Keratinocyte (primary cell): Measurements from ENCODE around the gene UPF3A. TPM values are rescaled to one million over a fixed set of nuclear protein-coding genes. Genes with fewer than 3 reads are reported as not detected.
A peak's percentile ranks its signal among the peaks of the same experiment; 100 is the strongest.

ENCODE experiments used
- DNase-seq: peaks from one replicate; pipeline ENCODE4 v3.0.0-alpha.2; 2011; ENCODE audit warnings: low read depth, missing footprints, low spot score
- FAIRE-seq: peaks from 2 replicates; lab custom pipeline; 2011; peaks lifted over from hg19 to GRCh38; lab: Jason Lieb, UNC
- H2AFZ ChIP-seq: 2 replicates; pipeline ENCODE4 v1.6.0; 2012; ENCODE audit warnings: low read length, control low read depth, inconsistent platforms; ENCODE audit not compliant: control insufficient read depth
- H3K27ac ChIP-seq: 2 replicates; pipeline ENCODE4 v1.5.1; 2011; ENCODE audit warnings: low read length; ENCODE audit not compliant: control insufficient read depth, insufficient read depth
- H3K27me3 ChIP-seq: 3 replicates; pipeline ENCODE4 v1.6.0; 2011; ENCODE audit warnings: low read length; ENCODE audit not compliant: control insufficient read depth, insufficient read depth; ENCODE audit errors: extremely low read depth
- H3K36me3 ChIP-seq, 2 experiments: 2 replicates in 1 of 2; 3 replicates in 1 of 2; pipeline ENCODE4 v1.5.1; 2011; ENCODE audit warnings: low read length in 2 of 2, mild to moderate bottlenecking in 1 of 2; ENCODE audit not compliant: control insufficient read depth in 2 of 2, insufficient read depth in 2 of 2; ENCODE audit errors: extremely low read depth in 1 of 2
- H3K4me1 ChIP-seq: 3 replicates; pipeline ENCODE4 v1.5.1; 2011; ENCODE audit warnings: low read length; ENCODE audit not compliant: control insufficient read depth, insufficient read depth; ENCODE audit errors: extremely low read depth
- H3K4me2 ChIP-seq: 3 replicates; pipeline ENCODE4 v1.6.0; 2011; ENCODE audit warnings: low read depth, low read length; ENCODE audit not compliant: control insufficient read depth, insufficient read depth; ENCODE audit errors: extremely low read depth
- H3K4me3 ChIP-seq, 3 experiments: fragments of 200-600 bp in 1 of 3; sonication (generic) in 1 of 3; 2 replicates in 2 of 3; 3 replicates in 1 of 3; pipeline ENCODE4 v1.5.1; 2011 to 2016; ENCODE audit warnings: low read length in 3 of 3, mild to moderate bottlenecking in 3 of 3, control low read depth in 2 of 3, inconsistent platforms in 1 of 3, low read depth in 1 of 3, mixed read lengths in 1 of 3, mixed run types in 1 of 3, moderate library complexity in 1 of 3; ENCODE audit not compliant: control insufficient read depth in 2 of 3, insufficient read depth in 2 of 3; ENCODE audit errors: extremely low read depth in 1 of 3
- H3K79me2 ChIP-seq: 2 replicates; pipeline ENCODE4 v1.6.0; 2012; ENCODE audit warnings: low read length; ENCODE audit not compliant: control insufficient read depth, insufficient read depth
- H3K9ac ChIP-seq: 3 replicates; pipeline ENCODE4 v1.6.0; 2011; ENCODE audit warnings: low read length; ENCODE audit not compliant: control insufficient read depth, insufficient read depth; ENCODE audit errors: extremely low read depth
- H3K9me1 ChIP-seq: 3 replicates; pipeline ENCODE4 v1.6.0; 2011; ENCODE audit warnings: low read length; ENCODE audit not compliant: control insufficient read depth, insufficient read depth; ENCODE audit errors: extremely low read depth
- H3K9me3 ChIP-seq: 2 replicates; pipeline ENCODE4 v1.5.1; 2012; ENCODE audit warnings: low read depth, low read length; ENCODE audit not compliant: control insufficient read depth
- H4K20me1 ChIP-seq: 3 replicates; pipeline ENCODE4 v1.6.0; 2011; ENCODE audit warnings: low read length; ENCODE audit not compliant: control insufficient read depth, insufficient read depth; ENCODE audit errors: extremely low read depth
- EZH2 ChIP-seq: IDR thresholded peaks from one replicate; pipeline ENCODE4 v1.6.1; 2012; ENCODE audit warnings: inconsistent platforms, mild to moderate bottlenecking, low read length, moderate library complexity
- dilution Hi-C: fragments of 300-500 bp; cut with MboI; formaldehyde crosslinking; loops from one replicate; pipeline ENCODE4 v1.7.0; 2020; ENCODE audit warnings: low sequenced_read_pairs; ENCODE audit not compliant: extremely low pct_ligation_motif_present
- polyA plus RNA-seq, 5 experiments: library from polyadenylated mRNA; depleted of rRNA in 3 of 5; stranded (reverse) in 3 of 5; stranded (forward) in 1 of 5; unstranded in 1 of 5; fragments of >200 nt; gene quantifications; 1 replicate in 1 of 5; 2 replicates in 3 of 5; 3 replicates in 1 of 5; pipeline versions ENCODE4 v1.2.1 to v1.2.3, GENCODE V29; 2011 to 2012; ENCODE audit warnings: missing spikeins in 2 of 5, low read depth in 1 of 5, low replicate concordance in 1 of 5
- TF ChIP-seq, protein P1 (sequence below), 3 experiments: IDR thresholded peaks in 1 of 3; conservative IDR thresholded peaks in 1 of 3; optimal IDR thresholded peaks in 1 of 3; 2 replicates in 2 of 3; 3 replicates in 1 of 3; pipeline versions ENCODE3 to v1.5.1; 2011; ENCODE audit warnings: low read length in 3 of 3, mild to moderate bottlenecking in 3 of 3, moderate library complexity in 2 of 3, control low read depth in 1 of 3, inconsistent platforms in 1 of 3; ENCODE audit not compliant: insufficient read depth in 2 of 3; ENCODE audit errors: extremely low read depth in 1 of 3

The UPF3A gene
- polyA plus RNA-seq, 1 donor (not counting 4 experiments of a cell fraction or from before 2014, with no cell fraction given), result 60.8 TPM

DNA sequence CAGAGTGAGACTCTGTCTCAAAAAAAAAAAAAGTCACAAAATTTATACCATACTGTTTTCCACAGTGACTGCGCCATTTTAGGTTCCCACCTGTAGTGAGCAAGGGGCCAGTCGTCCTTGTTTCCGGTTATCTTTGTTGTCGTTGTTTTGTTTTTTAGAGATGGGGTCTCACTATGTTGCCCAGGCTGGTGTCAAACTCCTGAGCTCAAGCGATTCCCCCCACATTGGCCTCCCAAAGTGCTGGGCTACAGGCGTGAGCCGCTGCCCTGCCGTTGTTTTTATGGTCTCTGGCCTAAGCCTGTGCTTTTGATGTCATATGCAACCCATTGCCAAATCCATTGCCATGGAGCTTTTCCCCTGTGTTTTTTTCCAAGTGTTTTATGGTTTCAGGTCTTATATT is 3.3 kb downstream of the UPF3A start:
- H3K4me3 ChIP-seq, result no peak overlapping the region
- peaks cover 26% of the 10 kb centered on the region for H3K4me1 ChIP-seq
- no peaks in the 10 kb centered on the region for H3K9me1 ChIP-seq
- DNase-seq (no peak), FAIRE-seq (no peak)
- H3K4me2 ChIP-seq, result no peak overlapping the region
- H3K9me3 ChIP-seq, result no peaks in the 10 kb centered on the region
- no peak for TF ChIP-seq EZH2
- TF ChIP-seq, protein P1, sequence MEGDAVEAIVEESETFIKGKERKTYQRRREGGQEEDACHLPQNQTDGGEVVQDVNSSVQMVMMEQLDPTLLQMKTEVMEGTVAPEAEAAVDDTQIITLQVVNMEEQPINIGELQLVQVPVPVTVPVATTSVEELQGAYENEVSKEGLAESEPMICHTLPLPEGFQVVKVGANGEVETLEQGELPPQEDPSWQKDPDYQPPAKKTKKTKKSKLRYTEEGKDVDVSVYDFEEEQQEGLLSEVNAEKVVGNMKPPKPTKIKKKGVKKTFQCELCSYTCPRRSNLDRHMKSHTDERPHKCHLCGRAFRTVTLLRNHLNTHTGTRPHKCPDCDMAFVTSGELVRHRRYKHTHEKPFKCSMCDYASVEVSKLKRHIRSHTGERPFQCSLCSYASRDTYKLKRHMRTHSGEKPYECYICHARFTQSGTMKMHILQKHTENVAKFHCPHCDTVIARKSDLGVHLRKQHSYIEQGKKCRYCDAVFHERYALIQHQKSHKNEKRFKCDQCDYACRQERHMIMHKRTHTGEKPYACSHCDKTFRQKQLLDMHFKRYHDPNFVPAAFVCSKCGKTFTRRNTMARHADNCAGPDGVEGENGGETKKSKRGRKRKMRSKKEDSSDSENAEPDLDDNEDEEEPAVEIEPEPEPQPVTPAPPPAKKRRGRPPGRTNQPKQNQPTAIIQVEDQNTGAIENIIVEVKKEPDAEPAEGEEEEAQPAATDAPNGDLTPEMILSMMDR (optimal IDR thresholded peaks at IDR 0.05 in 1 of 3, IDR thresholded peaks at IDR 0.05 in 1 of 3, conservative IDR thresholded peaks at IDR 0.05 in 1 of 3; ENCODE audit: extremely low read depth in 1 of 3, insufficient read depth in 2 of 3, low read length in 3 of 3), result no peak
- peaks cover 38% of the 10 kb centered on the region for H3K79me2 ChIP-seq
- H3K27me3 ChIP-seq, result no peaks in the 10 kb centered on the region
- peaks cover 5 to 13% of the 10 kb centered on the region in 2 experiments for H3K36me3 ChIP-seq
- H3K27ac ChIP-seq, result peak overlapping the region; percentile 67
- H2AFZ ChIP-seq, result no peak overlapping the region
- H4K20me1 ChIP-seq, result no peaks in the 10 kb centered on the region
- dilution Hi-C loops, result no loop called here
- no peak overlapping the region for H3K9ac ChIP-seq

DNA sequence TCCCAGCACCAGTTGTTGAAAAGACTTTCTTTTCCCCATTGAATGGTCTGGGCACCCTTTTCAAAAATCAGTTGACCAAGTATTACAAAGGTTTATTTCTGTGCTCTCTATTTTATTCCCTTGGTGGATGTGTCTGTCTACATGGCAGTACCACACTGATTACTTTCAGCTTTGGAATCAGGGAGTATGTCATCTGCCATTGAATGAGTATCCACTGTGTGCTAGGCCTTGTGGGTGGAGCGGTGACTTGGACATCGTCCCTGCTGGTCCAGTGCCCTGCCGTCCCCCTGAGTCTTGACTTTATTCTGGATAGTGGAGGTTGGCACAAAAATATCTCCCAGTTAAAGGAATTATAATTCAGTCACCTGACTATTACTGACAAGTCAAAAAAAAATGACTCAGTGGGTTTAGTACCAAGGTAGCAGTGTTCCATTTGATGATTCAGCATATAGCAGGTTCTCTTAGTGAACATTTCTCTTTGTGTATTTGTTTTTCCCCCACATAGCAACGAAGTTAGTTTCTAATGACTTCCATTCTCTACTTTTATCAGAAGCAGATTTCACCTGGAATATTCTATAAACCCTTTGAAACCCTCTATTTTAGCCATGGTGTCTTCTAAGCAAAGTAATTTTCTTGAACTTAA is 3.9 kb downstream of the UPF3A start:
- peaks cover 5 to 19% of the 10 kb centered on the region in 2 experiments for H3K36me3 ChIP-seq
- DNase-seq (no peak), FAIRE-seq (no peak)
- no peak for TF ChIP-seq EZH2
- TF ChIP-seq, protein P1 (optimal IDR thresholded peaks at IDR 0.05 in 1 of 3, IDR thresholded peaks at IDR 0.05 in 1 of 3, conservative IDR thresholded peaks at IDR 0.05 in 1 of 3; ENCODE audit: extremely low read depth in 1 of 3, insufficient read depth in 2 of 3, low read length in 3 of 3), result no peak
- no peak overlapping the region for H3K4me3 ChIP-seq
- no peak overlapping the region for H2AFZ ChIP-seq
- H3K4me1 ChIP-seq, result peaks cover 24% of the 10 kb centered on the region
- no peaks in the 10 kb centered on the region for H3K9me3 ChIP-seq
- H3K4me2 ChIP-seq, result peak overlapping the region; percentile 6
- no peaks in the 10 kb centered on the region for H4K20me1 ChIP-seq
- no peaks in the 10 kb centered on the region for H3K27me3 ChIP-seq
- no peak overlapping the region for H3K9ac ChIP-seq
- H3K79me2 ChIP-seq, result peaks cover 44% of the 10 kb centered on the region
- no peaks in the 10 kb centered on the region for H3K9me1 ChIP-seq
- dilution Hi-C loops, result no loop called here
- peak overlapping the region; percentile 67 for H3K27ac ChIP-seq
